Cardiac muscle cell (in vitro differentiated cells and primary cell): ENCODE results near the gene NCR3LG1. TPM values are rescaled to one million over a fixed set of nuclear protein-coding genes. Genes with fewer than 3 reads are reported as not detected.

Experiments
- DNase-seq, 2 donors: peaks; one replicate each; pipeline versions ENCODE4 v3.0.0 to v3.0.0-alpha.2; 2010 to 2017; ENCODE audit warnings: low read depth in 1 of 2, low spot score in 1 of 2
- H3K27ac ChIP-seq: fragments of 200-600 bp; sonication (generic); 2 replicates; pipeline ENCODE4 v1.5.1; 2016
- H3K27me3 ChIP-seq: fragments of 200-600 bp; sonication (generic); 2 replicates; pipeline ENCODE4 v1.6.0; 2016; ENCODE audit warnings: control low read depth
- H3K36me3 ChIP-seq: fragments of 200-600 bp; sonication (generic); 2 replicates; pipeline ENCODE4 v1.5.1; 2016; ENCODE audit warnings: control low read depth
- H3K4me1 ChIP-seq: fragments of 200-600 bp; sonication (generic); 2 replicates; pipeline ENCODE4 v1.8.1; 2017; ENCODE audit warnings: low read depth, mild to moderate bottlenecking, mixed run types
- H3K4me3 ChIP-seq: fragments of 200-600 bp; sonication (generic); 2 replicates; pipeline ENCODE4 v1.5.1; 2016; ENCODE audit warnings: mild to moderate bottlenecking
- H3K9me3 ChIP-seq: fragments of 200-600 bp; sonication (generic); 2 replicates; pipeline ENCODE4 v1.5.1; 2017; ENCODE audit warnings: low read depth, mild to moderate bottlenecking, control low read depth
- CTCF ChIP-seq: IDR thresholded peaks from 2 replicates; pipeline ENCODE4 v1.5.1; 2012; ENCODE audit warnings: low read depth, mild to moderate bottlenecking, low read length
- polyA plus RNA-seq: library from polyadenylated mRNA; unstranded; fragments of >200 nt; fragmentation: Nextera tagmentation; extraction: Ambion mirVana; gene quantifications from 2 replicates; pipeline ENCODE4 v1.2.1, GENCODE V29; 2016
- total RNA-seq: library from RNA; depleted of rRNA; stranded (reverse); fragments of >200 nt; gene quantifications from 2 replicates; pipeline ENCODE4 v1.2.3, GENCODE V29; 2016

Gene NCR3LG1
- total and polyA plus RNA-seq, 2 experiments from 2014 or later: 2.7 to 7.6 TPM

- no peaks in the 10 kb centered on the region for H3K27me3 ChIP-seq
- no peaks in the 10 kb centered on the region for H3K36me3 ChIP-seq
- no peak for DNase-seq
- no peak overlapping the region for H3K4me3 ChIP-seq
- no peak for TF ChIP-seq CTCF
- H3K27ac ChIP-seq: no peak overlapping the region
- H3K9me3 ChIP-seq: no peaks in the 10 kb centered on the region
- H3K4me1 ChIP-seq: no peaks in the 10 kb centered on the region
These were observed 24.9 kb downstream of the NCR3LG1 start for GRCh38 chr11:17376493-17376892.

GRCh38 chr11:17378655-17379054 is 27.1 kb downstream of the NCR3LG1 start:
- no peak overlapping the region for H3K27ac ChIP-seq
- H3K36me3 ChIP-seq: no peaks in the 10 kb centered on the region
- H3K27me3 ChIP-seq: no peaks in the 10 kb centered on the region
- no peak for TF ChIP-seq CTCF
- H3K9me3 ChIP-seq: no peaks in the 10 kb centered on the region
- no peak for DNase-seq
- no peak overlapping the region for H3K4me3 ChIP-seq
- H3K4me1 ChIP-seq: no peaks in the 10 kb centered on the region

- H3K4me3 ChIP-seq: no peak overlapping the region
- no peak for TF ChIP-seq CTCF
- H3K36me3 ChIP-seq: no peaks in the 10 kb centered on the region
- H3K27ac ChIP-seq: no peak overlapping the region
- DNase-seq: no peak
- no peaks in the 10 kb centered on the region for H3K4me1 ChIP-seq
- H3K9me3 ChIP-seq: no peaks in the 10 kb centered on the region
- H3K27me3 ChIP-seq: no peaks in the 10 kb centered on the region
These were observed 28.0 kb downstream of the NCR3LG1 start for GRCh38 chr11:17379383-17380180.

GRCh38 chr11:17381156-17381555 is 29.6 kb downstream of the NCR3LG1 start:
- Histone ChIP-seq H3K4me3 (no peak overlapping the region), H3K9me3 (no peaks in the 10 kb centered on the region), H3K4me1 (peaks cover 3% of the 10 kb centered on the region), H3K27me3 (no peaks in the 10 kb centered on the region), H3K36me3 (no peaks in the 10 kb centered on the region), H3K27ac (no peak overlapping the region)
- no peak for TF ChIP-seq CTCF
- DNase-seq: peak in 1 of 2 donors; percentile 10

GRCh38 chr11:17382046-17382728 is 30.6 kb downstream of the NCR3LG1 start:
- Histone ChIP-seq H3K27me3 (no peaks in the 10 kb centered on the region), H3K36me3 (no peaks in the 10 kb centered on the region), H3K27ac (no peak overlapping the region), H3K4me3 (no peak overlapping the region), H3K9me3 (no peaks in the 10 kb centered on the region), H3K4me1 (peaks cover 7% of the 10 kb centered on the region)
- TF ChIP-seq CTCF: no peak
- no peak for DNase-seq
